MCF 10A (cell line): ENCODE measurements around the gene LRP10. TPM values are rescaled to one million over a fixed set of nuclear protein-coding genes. Genes with fewer than 3 reads are reported as not detected.
"Not testable (repeated sequence)": the region's sequence is repeated elsewhere in the genome, so short reads cannot be mapped to it uniquely, and the experiment has no call there.

ENCODE experiments used
- BruUV-seq: library from RNA; stranded (reverse); fragments of 400-500 nt; replicated peaks from 2 replicates; lab custom pipeline; 2021; lab: Mats Ljungman, UMichigan
- CTCF ChIA-PET: fragments of 300-600 bp; sonication (Branson Sonifier 250); formaldehyde crosslinking; extraction: SDS; loops from one replicate; lab custom pipeline; 2021; ENCODE audit warnings: antibody characterized with exemption, inconsistent platforms; lab: Yijun Ruan, JAX
- POLR2A ChIA-PET: fragments of 300-600, 350-650 bp; sonication (Branson Sonifier 250); formaldehyde crosslinking; extraction: SDS; loops from one replicate; lab custom pipeline; 2020; ENCODE audit warnings: antibody characterized with exemption, inconsistent platforms; lab: Yijun Ruan, JAX
- DNase-seq: peaks from one replicate; pipeline ENCODE4 v3.0.0-alpha.2; 2018; ENCODE audit not compliant: unreplicated experiment
- H3K27ac Mint-ChIP-seq: one replicate; pipeline ENCODE4 v1.8.0; 2022; ENCODE audit warnings: mild to moderate bottlenecking, low read depth, mixed read lengths; ENCODE audit not compliant: unreplicated experiment
- H3K27me3 Mint-ChIP-seq: one replicate; pipeline ENCODE4 v1.8.0; 2022; ENCODE audit warnings: mixed read lengths; ENCODE audit not compliant: insufficient read depth, unreplicated experiment
- H3K36me3 Mint-ChIP-seq: one replicate; pipeline ENCODE4 v1.8.0; 2022; ENCODE audit warnings: mild to moderate bottlenecking, moderate library complexity, mixed read lengths; ENCODE audit not compliant: insufficient read depth, unreplicated experiment
- H3K4me1 Mint-ChIP-seq: one replicate; pipeline ENCODE4 v1.8.0; 2022; ENCODE audit warnings: mixed read lengths; ENCODE audit not compliant: insufficient read depth, unreplicated experiment
- H3K4me3 Mint-ChIP-seq: one replicate; pipeline ENCODE4 v1.8.0; 2022; ENCODE audit warnings: mild to moderate bottlenecking, moderate library complexity, mixed read lengths; ENCODE audit not compliant: unreplicated experiment
- H3K9me3 Mint-ChIP-seq: one replicate; pipeline ENCODE4 v1.8.0; 2022; ENCODE audit warnings: mixed read lengths; ENCODE audit not compliant: unreplicated experiment
- CTCF ChIP-seq: fragments of 200-600 bp; IDR thresholded peaks from one replicate; pipeline ENCODE4 v1.8.0; 2022; ENCODE audit warnings: antibody characterized with exemption, mild to moderate bottlenecking; ENCODE audit not compliant: unreplicated experiment
- intact Hi-C: fragments of 100-400 bp; cut with micrococcal nuclease; formaldehyde crosslinking; loops from 2 replicates; pipeline ENCODE4 v1.14.1; 2022
- total RNA-seq: library from RNA; stranded (reverse); gene quantifications from 2 replicates; pipeline ENCODE4 v1.2.3, GENCODE V29; 2022

Gene LRP10
- total RNA-seq, 1 experiment from 2014 or later, result 71.0 TPM

GRCh38 chr14:22856428-22856827 is 15.1 kb upstream of the LRP10 start:
- H3K9me3 Mint-ChIP-seq, result no peaks in the 10 kb centered on the region
- peaks cover 8% of the 10 kb centered on the region for H3K4me1 Mint-ChIP-seq
- H3K36me3 Mint-ChIP-seq, result no peaks in the 10 kb centered on the region
- TF ChIP-seq CTCF, result no peak
- ChIA-PET CTCF (interaction anchor here (0.6 to 11.5 kb wide), 12 partner anchors 11 to 300 kb away, joined by 3 to 330 read pairs (median 8); partner anchors contain the start of genes LRP10, MMP14 and MRPL52), POLR2A (interaction anchor here (1.1 to 3.2 kb wide), 2 partner anchors 14 to 19 kb away, joined by 4 to 17 read pairs; partner anchors contain the start of gene LRP10)
- no peak overlapping the region for H3K27ac Mint-ChIP-seq
- no TSS peak for BruUV-seq
- H3K27me3 Mint-ChIP-seq, result no peaks in the 10 kb centered on the region
- no peak overlapping the region for H3K4me3 Mint-ChIP-seq
- intact Hi-C loops, result loop anchor here (10.0 kb wide), 1 partner anchor 462 kb away; no protein-coding TSS in a partner anchor
- DNase-seq, result no peak

GRCh38 chr14:22860377-22860776 is 11.2 kb upstream of the LRP10 start:
- intact Hi-C loops, H3K4me1 Mint-ChIP-seq, H3K4me3 Mint-ChIP-seq, H3K27me3 Mint-ChIP-seq, H3K27ac Mint-ChIP-seq, H3K9me3 Mint-ChIP-seq, DNase-seq, BruUV-seq, H3K36me3 Mint-ChIP-seq: not testable (repeated sequence)
- CTCF ChIA-PET, result interaction anchor here (0.7 to 3.9 kb wide), 8 partner anchors 11 to 304 kb away, joined by 3 to 19 read pairs (median 4); partner anchors contain the start of gene LRP10
- POLR2A ChIA-PET, result interaction anchor here (0.9 to 1.2 kb wide), 2 partner anchors 24 to 36 kb away, joined by 3 to 4 read pairs; partner anchors contain the start of gene MMP14

GRCh38 chr14:22861651-22862050 is 9.9 kb upstream of the LRP10 start:
- no peak overlapping the region for H3K27ac Mint-ChIP-seq
- no peaks in the 10 kb centered on the region for H3K4me1 Mint-ChIP-seq
- BruUV-seq, result no TSS peak
- POLR2A ChIA-PET, result interaction anchor here (0.6 kb wide), 1 partner anchor 72 kb away, joined by 3 read pairs; no protein-coding TSS in a partner anchor
- intact Hi-C loops, result no loop called here
- TF ChIP-seq CTCF, result no peak
- no peak overlapping the region for H3K4me3 Mint-ChIP-seq
- H3K27me3 Mint-ChIP-seq, result no peaks in the 10 kb centered on the region
- H3K36me3 Mint-ChIP-seq, result no peaks in the 10 kb centered on the region
- DNase-seq, result no peak
- no peaks in the 10 kb centered on the region for H3K9me3 Mint-ChIP-seq
- CTCF ChIA-PET, result interaction anchor here (0.6 to 13.4 kb wide), 12 partner anchors 9 to 305 kb away, joined by 3 to 154 read pairs (median 4); partner anchors contain the start of gene MMP14

GRCh38 chr14:22864979-22865378 is 6.6 kb upstream of the LRP10 start:
- intact Hi-C loops, result loop anchor here (5.0 kb wide), 1 partner anchor 43 kb away; no protein-coding TSS in a partner anchor
- no peak overlapping the region for H3K4me3 Mint-ChIP-seq
- no peak for TF ChIP-seq CTCF
- no peak for DNase-seq
- no peaks in the 10 kb centered on the region for H3K9me3 Mint-ChIP-seq
- H3K27me3 Mint-ChIP-seq, result no peaks in the 10 kb centered on the region
- H3K4me1 Mint-ChIP-seq, result no peaks in the 10 kb centered on the region
- no peak overlapping the region for H3K27ac Mint-ChIP-seq
- no TSS peak for BruUV-seq
- POLR2A ChIA-PET, result interaction anchor here (1.6 kb wide), 1 partner anchor 276 kb away, joined by 3 read pairs; the partner anchor contains the start of gene DAD1
- CTCF ChIA-PET, result interaction anchor here (0.6 to 13.4 kb wide), 6 partner anchors 13 to 708 kb away, joined by 4 to 154 read pairs (median 4); no protein-coding TSS in a partner anchor
- H3K36me3 Mint-ChIP-seq, result no peaks in the 10 kb centered on the region
